HG03135 (cell line): ENCODE data around the gene CYB561A3.

Experiments
- ATAC-seq: cut with Tn5 transposase; IDR thresholded peaks from one replicate; pipeline ENCODE4 v1.9.1; 2021; ENCODE audit warnings: mild to moderate bottlenecking, moderate library complexity; ENCODE audit not compliant: unreplicated experiment

The CYB561A3 gene

DNA sequence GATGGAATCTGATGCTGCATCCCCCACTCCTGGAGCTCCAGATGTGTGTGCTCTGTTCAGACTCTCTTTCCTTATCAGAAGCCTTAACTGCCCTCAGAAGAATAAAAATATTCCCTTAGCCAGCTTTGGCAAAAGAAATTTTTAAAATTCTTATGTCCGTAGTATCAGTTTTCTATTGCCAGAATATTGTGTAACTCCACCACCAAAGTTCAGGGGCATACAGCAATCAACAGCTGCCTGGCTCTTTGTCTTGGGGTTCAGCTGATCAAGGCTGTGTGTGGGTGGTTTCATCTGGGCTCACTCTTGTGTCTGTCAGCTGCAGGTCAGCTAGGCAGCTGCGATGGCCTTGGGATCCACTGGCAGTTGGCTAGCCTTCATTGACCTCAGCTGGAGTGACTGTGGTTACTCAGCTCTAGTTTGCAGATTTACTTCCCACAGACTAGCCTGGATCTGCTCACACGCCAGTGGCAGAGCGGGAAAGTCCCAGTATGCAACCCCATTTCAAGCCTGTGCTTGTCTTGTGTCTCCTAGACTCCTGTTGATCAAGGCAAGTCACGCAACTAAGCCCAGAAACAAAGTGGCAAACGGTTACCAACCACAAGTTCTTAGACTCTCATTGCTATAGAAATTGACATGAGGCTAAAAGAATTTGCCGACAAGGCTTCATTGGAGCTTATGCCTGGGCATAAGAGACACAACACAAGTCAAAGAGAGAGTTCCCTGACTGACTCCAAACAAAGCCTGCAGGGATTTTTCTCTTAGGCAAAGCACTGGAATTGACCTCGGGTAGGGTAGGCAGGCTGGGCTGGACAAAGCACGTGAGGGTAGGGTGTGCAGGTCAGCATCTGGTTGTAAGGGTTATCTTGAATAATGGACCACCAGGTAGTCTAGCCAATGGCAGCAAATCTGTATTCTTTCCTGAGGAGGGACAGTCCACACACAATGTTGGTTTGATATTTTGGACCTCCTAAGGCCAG, 8.0 kb upstream of the CYB561A3 start:
- no peak for ATAC-seq

- ATAC-seq, result no peak
Observed at GRCh38 chr11:61368646-61369045, 7.0 kb upstream of the CYB561A3 start.

DNA sequence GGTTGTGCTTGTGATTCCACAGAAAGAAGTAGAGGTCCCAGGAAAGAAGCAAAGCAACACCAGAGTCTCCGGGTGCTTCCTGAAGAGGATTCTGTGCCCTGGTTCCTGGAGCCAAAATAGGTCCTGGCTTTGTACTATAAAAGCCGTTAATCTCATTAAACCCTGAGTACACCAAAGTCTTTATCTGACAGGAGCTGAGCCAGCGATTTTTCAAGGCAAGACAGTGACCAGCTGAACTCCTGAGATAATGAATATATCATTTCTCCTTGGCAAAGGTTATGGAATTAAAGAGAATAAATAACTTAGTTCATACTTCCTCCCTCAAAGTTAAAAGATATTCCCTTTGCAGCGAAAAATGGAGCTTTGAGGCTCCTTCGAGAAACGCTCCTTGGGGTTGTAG, 5.7 kb upstream of the CYB561A3 start:
- ATAC-seq, result no peak

DNA sequence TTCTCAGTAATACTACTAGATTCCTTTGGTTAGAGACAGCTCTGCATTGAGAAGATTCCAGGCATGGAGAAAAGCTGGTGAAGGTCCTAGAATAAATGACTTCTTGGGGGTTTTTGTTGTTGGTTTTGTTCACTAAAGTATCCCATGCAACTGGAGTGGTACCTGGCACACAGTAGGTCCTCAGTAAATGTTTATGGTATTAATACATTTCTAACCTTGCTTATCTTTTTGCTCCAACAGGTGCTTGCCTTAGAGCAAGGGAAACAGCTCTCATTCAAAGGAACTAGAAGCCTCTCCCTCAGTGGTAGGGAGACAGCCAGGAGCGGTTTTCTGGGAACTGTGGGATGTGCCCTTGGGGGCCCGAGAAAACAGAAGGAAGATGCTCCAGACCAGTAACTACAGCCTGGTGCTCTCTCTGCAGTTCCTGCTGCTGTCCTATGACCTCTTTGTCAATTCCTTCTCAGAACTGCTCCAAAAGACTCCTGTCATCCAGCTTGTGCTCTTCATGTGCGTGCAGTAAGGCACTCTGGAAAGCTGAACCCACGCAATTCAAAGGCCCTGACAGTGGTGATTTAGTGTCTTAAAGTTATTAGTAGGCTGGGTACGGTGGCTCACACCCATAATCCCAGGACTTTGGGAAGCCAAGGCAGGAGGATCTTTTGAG, 2.5 kb upstream of the CYB561A3 start:
- ATAC-seq, result no peak

DNA sequence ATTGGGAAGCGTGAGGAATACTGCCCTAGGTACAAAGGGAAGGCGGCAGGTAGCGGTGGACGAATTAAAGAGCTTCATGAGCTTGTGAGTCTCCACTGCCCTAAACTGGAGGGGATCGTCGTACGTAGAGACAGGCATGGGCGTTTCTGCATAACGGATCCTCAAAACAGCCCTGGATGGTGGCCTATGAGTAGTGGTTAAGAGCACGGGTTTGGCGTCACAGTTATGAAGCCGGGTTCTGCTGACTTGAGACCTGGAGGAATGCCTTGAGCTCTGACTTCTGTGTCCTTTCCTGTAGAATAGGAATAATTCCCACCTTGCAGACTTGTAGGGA, 827 bp upstream of the CYB561A3 start:
- no peak for ATAC-seq

DNA sequence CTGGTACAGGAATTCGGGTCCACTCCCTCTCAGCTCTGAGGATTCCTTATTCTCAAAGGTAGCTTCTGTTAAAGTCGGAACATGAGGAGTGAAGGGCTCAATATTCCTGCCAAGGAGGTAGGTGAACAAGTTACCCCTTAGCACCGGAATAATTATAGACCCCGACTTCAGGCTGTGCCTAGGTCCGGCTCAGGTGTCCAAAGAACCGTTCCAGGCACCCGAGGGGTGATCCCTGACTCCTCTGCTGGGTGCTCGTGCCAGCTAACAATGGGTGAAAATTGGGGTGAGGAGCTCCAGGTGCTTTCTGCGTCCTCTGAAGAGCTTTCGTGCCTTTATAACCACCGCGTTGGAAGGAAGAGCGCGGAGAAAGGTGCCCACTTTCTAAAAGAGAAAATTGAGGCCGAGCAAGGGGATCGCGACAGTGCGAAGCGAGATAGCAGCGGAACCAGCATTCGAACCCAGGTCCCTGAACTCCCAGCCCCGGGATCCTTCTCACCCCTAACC, 393 bp downstream of the CYB561A3 start:
- ATAC-seq, result no peak

DNA sequence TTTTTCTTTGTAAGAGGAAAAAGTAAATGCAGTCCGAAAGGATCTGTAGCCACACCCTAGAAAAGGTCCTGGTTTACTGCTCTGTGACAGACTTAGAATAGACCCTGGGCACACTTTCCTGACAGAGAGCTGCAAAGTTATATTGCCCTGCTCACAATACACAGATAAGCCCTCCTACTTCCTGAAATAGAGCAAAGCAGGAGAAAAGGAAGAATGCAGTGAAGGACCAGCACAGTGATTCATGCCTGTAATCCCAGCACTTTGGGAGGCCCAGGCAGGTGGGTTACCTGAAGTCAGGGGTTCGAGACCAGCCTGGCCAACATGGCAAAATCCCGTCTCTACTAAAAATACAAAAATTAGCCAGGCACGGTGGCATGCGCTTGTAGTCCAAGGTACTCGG, 2.2 kb downstream of the CYB561A3 start:
- no peak for ATAC-seq

DNA sequence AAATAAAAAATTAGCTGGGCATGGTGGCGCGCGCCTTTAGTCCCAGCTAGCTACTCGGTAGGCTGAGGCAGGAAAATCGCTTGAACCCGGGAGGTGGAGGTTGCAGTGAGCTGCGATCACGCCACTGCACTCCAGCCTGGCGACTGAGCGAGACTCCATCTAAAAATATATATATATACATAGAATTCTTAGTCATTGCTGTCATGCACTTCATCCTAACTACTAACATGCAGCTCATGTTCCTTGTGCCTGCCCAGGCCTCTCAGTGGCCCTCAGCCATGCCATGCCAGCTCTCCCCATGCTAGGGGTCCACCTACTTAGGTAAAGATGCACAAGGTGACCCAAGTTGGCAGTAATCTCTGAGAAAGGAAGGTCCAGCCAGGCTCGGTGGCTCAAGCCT, 3.1 kb downstream of the CYB561A3 start:
- ATAC-seq, result no peak

DNA sequence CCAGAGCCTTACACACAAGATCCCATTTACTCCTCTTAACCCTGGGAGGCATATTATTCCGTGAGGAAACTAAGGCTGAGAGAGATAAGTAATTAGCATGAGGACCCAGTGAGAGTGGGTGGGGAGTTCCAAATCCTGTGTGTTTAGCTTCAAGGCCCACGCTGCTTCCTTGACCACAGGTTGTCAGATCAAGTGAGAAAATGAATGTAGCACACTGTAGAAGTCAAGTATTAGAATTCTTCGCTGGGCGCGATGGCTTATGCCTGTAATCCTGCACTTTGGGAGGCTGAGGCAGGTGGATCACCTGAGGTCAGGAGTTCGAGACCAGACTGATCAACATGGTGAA, 3.8 kb downstream of the CYB561A3 start:
- no peak for ATAC-seq

- peak; percentile 32 for ATAC-seq
Observed at GRCh38 chr11:61357233-61357893, 4.3 kb downstream of the CYB561A3 start.

DNA sequence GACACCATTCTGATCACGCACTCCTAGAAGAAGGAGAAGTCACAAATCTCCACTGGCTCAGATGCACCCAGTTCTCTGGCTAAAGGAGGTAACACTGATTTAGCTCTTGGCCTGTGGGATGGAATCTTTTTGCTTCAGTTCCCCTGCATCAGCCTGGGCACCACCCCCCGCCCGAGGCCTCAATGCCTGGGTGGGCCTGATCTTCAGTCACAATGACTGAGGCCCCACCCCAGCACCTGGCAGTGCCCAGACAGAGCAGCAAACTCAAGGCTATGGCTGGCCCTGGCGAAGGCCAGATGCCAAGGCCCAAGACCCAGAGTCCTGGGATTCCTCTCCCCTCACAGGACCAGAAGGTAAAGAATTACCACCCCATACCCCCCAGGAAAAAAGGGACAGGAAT, 5.0 kb downstream of the CYB561A3 start:
- no peak for ATAC-seq

DNA sequence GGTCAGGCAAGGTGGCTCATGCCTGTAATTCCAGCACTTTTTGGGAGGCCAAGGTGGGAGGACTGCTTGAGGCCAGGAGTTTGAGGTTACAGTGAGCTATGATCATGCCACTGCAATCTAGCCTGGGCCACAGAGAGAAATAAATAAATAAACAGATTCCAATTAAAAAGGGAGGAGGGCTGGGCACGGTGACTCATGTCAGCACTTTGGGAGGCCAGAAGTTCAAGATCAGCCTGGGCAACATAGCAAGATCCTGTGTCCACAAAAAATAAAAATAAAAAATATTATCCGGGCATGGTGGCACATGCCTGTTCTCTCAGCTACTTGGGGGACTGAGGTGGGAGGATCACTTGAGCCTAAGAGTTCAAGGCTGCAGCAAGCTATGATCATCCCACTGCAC, 7.5 kb downstream of the CYB561A3 start:
- no peak for ATAC-seq

- ATAC-seq, result no peak
Observed at GRCh38 chr11:61353131-61354067, 8.3 kb downstream of the CYB561A3 start.

GRCh38 chr11:61352038-61352437, 9.6 kb downstream of the CYB561A3 start:
- ATAC-seq, result no peak

- ATAC-seq, result no peak
Observed at GRCh38 chr11:61350803-61351202, 10.9 kb downstream of the CYB561A3 start.

DNA sequence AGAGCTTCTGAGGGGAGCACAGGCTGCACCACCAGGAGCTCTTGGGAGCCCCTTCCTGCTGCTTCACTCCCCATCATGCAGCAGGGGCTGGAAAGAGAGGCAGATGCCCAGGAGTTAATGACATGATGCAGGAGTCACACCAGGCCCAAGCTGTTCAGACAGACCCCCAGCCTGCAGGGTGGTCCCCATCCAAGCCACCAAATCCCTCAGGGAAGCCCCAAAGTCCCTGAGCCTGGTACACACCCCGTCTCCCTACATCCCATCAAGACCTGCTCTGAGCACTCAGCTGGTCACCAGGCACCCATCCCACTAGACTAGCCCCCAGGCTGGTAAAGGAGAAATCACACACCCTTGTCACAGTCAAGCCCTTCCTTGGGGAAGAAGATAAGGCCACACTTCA, 11.3 kb downstream of the CYB561A3 start:
- no peak for ATAC-seq

DNA sequence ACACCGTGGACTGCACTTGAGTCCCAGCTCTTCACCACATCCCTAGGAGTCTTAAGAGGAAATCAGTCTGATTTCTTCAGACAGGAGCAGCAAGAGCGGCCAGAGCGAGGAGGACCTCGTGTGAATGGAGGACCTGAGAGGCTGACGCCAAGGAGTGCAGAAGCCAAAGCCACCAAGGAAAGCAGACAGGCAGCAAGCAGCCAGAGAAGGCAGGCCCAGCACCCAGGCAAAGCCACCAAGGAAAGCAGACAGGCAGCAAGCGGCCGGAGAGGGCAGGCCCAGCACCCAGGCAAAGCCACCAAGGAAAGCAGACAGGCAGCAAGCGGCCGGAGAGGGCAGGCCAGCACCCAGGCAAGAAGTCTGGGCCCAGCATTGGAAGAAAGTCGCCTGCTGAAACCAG, 11.8 kb downstream of the CYB561A3 start:
- ATAC-seq, result no peak

GRCh38 chr11:61349189-61349751, 12.4 kb downstream of the CYB561A3 start:
- ATAC-seq, result no peak

DNA sequence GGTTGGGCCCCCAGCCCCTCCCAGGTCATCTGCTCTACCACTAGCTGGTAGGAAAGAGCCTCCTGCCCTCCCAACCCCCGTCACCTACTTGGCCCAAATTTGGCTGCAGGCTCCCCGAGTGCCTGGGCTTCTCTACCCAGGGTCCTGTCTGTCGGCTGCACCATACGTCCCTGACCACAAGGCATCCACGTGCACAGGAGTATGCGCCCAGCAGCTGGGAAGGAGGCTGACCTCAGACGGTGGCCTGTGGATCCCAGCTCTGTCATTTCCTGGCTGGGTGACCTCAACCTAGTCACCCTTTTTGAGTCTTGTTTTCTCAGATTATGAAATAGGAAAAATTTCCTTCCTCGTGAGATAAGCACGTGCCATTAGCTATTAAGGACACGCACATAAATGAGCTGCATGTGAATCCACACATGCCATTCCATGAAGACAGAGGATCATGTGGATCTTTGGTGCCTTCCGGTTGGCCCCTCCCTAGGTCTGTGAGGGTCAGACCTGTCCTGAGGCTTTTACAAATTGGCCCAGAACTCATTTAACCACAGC, 13.7 kb downstream of the CYB561A3 start:
- no peak for ATAC-seq
